HepG2 (cell line): ENCODE data around the gene DYNC1I2. TPM values are rescaled to one million over a fixed set of nuclear protein-coding genes. Genes with fewer than 3 reads are reported as not detected.
A peak's percentile ranks its signal among the peaks of the same experiment; 100 is the strongest.

Experiments
- ATF1 ChIP-seq: IDR thresholded peaks from 2 replicates; pipeline ENCODE4 v1.6.1; 2016; ENCODE audit warnings: mild to moderate bottlenecking, control low read depth
- DMTF1 ChIP-seq: sonication (generic); formaldehyde crosslinking; IDR thresholded peaks from 2 replicates; pipeline ENCODE4 v1.4.0; 2020; ENCODE audit warnings: mild to moderate bottlenecking, missing genetic modification reagents
- MAFG ChIP-seq: sonication (generic); formaldehyde crosslinking; IDR thresholded peaks from 2 replicates; pipeline ENCODE4 v1.5.1; 2020; ENCODE audit warnings: mild to moderate bottlenecking, missing genetic modification reagents
- MLX ChIP-seq: IDR thresholded peaks from 2 replicates; pipeline ENCODE4 v1.6.1; 2016
- MYC ChIP-seq: sonication (generic); formaldehyde crosslinking; IDR thresholded peaks from 2 replicates; pipeline ENCODE4 v1.9.0; 2021; ENCODE audit warnings: missing genetic modification reagents, borderline replicate concordance
- POGZ ChIP-seq: sonication (generic); formaldehyde crosslinking; IDR thresholded peaks from 2 replicates; pipeline ENCODE4 v1.4.0; 2020; ENCODE audit warnings: mild to moderate bottlenecking, missing genetic modification reagents
- SP5 ChIP-seq: IDR thresholded peaks from 2 replicates; pipeline ENCODE4 v1.6.1; 2016; ENCODE audit warnings: low read depth, borderline replicate concordance
- TOE1 ChIP-seq: sonication (generic); formaldehyde crosslinking; IDR thresholded peaks from 2 replicates; pipeline ENCODE4 v1.4.0; 2020; ENCODE audit warnings: mild to moderate bottlenecking, missing genetic modification reagents
- TP53 ChIP-seq: sonication (generic); formaldehyde crosslinking; conservative IDR thresholded peaks from 2 replicates; pipeline ENCODE4 v1.4.0; 2020; ENCODE audit warnings: missing genetic modification reagents
- ZBTB1 ChIP-seq: sonication (generic); formaldehyde crosslinking; IDR thresholded peaks from 2 replicates; pipeline ENCODE4 v1.4.0; 2020; ENCODE audit warnings: missing genetic modification reagents, borderline replicate concordance
- ZBTB10 ChIP-seq: sonication (generic); formaldehyde crosslinking; IDR thresholded peaks from 2 replicates; pipeline ENCODE4 v1.4.0; 2020; ENCODE audit warnings: missing genetic modification reagents, borderline replicate concordance
- ZNF138 ChIP-seq: sonication (generic); formaldehyde crosslinking; IDR thresholded peaks from 2 replicates; pipeline ENCODE4 v1.5.0; 2020; ENCODE audit warnings: mild to moderate bottlenecking, low read depth, missing genetic modification reagents
- ZNF703 ChIP-seq: sonication (generic); formaldehyde crosslinking; IDR thresholded peaks from 2 replicates; pipeline ENCODE4 v1.5.1; 2020; ENCODE audit warnings: missing genetic modification reagents, mild to moderate bottlenecking, moderate library complexity, borderline replicate concordance
- ZSCAN31 ChIP-seq: sonication (generic); formaldehyde crosslinking; IDR thresholded peaks from 2 replicates; pipeline ENCODE4 v1.5.0; 2020; ENCODE audit warnings: low read depth, mild to moderate bottlenecking, missing genetic modification reagents
- polyA plus RNA-seq, 8 experiments: library from polyadenylated mRNA; depleted of rRNA in 3 of 8; stranded (reverse) in 7 of 8; unstranded in 1 of 8; fragments of >200 nt; fragmentation: Illumina TruSeq in 4 of 8; extraction: Trizol in 4 of 8; gene quantifications; 2 replicates each; pipeline versions ENCODE4 v1.2.1 to v1.2.3, GENCODE V29; 2011 to 2016; ENCODE audit warnings: low read depth in 4 of 8, missing spikeins in 1 of 8, mixed read lengths in 1 of 8; ENCODE audit not compliant: insufficient read depth in 1 of 8
- total RNA-seq, 5 experiments: library from RNA; depleted of rRNA; stranded (reverse); fragments of >200 nt; fragmentation: Illumina TruSeq; extraction: Trizol; gene quantifications; 2 replicates each; pipeline ENCODE4 v1.2.3, GENCODE V29; 2016; ENCODE audit warnings: low read depth in 1 of 5
- TF ChIP-seq, protein P1 (sequence below): sonication (generic); formaldehyde crosslinking; IDR thresholded peaks from 2 replicates; pipeline ENCODE4 v1.4.0; 2020; ENCODE audit warnings: missing genetic modification reagents
- TF ChIP-seq, protein P2 (sequence below): sonication (generic); formaldehyde crosslinking; IDR thresholded peaks from 2 replicates; pipeline ENCODE4 v1.8.0; 2022; ENCODE audit warnings: mild to moderate bottlenecking, missing genetic modification reagents, moderate library complexity
- TF ChIP-seq, protein P3 (sequence below), 2 experiments: fragments of 450-650 bp in 1 of 2; sonication (generic) in 1 of 2; formaldehyde crosslinking; IDR thresholded peaks; 2 replicates each; pipeline versions ENCODE4 v1.5.0 to v1.8.0; 2020 to 2022; ENCODE audit warnings: mild to moderate bottlenecking in 1 of 2, missing genetic modification reagents in 1 of 2

Gene DYNC1I2
- total and polyA plus RNA-seq, 2 of the 13 experiments (the other 11 are each of a cell fraction or from before 2014, with no cell fraction given): 84.0 to 99.8 TPM

DNA sequence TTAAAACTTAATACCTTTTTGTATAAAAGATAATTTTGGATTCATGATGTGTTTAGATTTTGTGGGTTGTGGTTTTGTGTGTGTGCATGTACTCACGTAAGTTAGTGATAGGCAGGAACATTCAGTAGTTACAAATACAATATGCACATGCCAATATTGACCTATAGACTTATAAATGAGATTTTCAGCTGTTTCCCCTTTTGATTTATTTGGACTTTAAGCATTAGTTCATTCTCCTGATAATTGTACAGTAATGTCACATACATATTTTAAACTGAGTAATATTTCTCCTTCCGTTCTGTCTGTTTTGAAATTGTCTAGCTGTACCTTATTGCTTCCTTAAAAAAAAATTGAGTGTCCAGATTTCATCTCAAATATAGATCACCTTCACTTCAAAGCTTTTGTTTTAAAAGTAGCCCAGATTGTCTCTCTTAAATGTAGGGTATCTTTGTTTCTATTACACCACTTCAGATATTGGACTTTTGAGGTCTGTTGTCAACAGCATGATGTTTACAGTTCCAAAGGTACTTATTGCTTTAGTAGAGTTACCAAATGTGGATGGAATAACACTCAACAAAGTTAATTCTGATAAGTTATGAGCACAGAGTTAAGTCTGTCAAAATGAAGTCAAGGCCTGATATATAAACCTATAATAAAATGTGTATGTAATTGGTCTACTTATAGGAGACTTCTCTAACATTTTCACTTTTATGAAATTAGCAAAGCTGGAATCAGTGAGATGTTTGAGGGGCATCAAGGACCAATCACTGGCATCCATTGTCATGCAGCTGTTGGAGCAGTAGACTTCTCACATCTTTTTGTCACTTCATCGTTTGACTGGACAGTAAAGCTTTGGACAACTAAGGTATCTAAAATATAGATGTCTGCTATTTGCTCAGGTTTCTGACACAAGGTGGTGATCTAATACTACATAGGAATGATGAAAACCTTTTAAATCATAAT lies 42.0 kb downstream of the DYNC1I2 start (continued):
- TF ChIP-seq MYC (CRISPR knock-in tag): no peak
- TF ChIP-seq, protein P1, sequence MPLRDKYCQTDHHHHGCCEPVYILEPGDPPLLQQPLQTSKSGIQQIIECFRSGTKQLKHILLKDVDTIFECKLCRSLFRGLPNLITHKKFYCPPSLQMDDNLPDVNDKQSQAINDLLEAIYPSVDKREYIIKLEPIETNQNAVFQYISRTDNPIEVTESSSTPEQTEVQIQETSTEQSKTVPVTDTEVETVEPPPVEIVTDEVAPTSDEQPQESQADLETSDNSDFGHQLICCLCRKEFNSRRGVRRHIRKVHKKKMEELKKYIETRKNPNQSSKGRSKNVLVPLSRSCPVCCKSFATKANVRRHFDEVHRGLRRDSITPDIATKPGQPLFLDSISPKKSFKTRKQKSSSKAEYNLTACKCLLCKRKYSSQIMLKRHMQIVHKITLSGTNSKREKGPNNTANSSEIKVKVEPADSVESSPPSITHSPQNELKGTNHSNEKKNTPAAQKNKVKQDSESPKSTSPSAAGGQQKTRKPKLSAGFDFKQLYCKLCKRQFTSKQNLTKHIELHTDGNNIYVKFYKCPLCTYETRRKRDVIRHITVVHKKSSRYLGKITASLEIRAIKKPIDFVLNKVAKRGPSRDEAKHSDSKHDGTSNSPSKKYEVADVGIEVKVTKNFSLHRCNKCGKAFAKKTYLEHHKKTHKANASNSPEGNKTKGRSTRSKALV (CRISPR knock-in tag): no peak
- TF ChIP-seq ZNF138 (CRISPR knock-in tag): no peak
- TF ChIP-seq ZBTB10 (CRISPR knock-in tag): no peak
- no peak for TF ChIP-seq ZNF703 (CRISPR knock-in tag)
- TF ChIP-seq POGZ (CRISPR knock-in tag): peak; percentile 30
- no peak for TF ChIP-seq MAFG (CRISPR knock-in tag)
- TF ChIP-seq ZBTB1: no peak
- TF ChIP-seq, protein P2, sequence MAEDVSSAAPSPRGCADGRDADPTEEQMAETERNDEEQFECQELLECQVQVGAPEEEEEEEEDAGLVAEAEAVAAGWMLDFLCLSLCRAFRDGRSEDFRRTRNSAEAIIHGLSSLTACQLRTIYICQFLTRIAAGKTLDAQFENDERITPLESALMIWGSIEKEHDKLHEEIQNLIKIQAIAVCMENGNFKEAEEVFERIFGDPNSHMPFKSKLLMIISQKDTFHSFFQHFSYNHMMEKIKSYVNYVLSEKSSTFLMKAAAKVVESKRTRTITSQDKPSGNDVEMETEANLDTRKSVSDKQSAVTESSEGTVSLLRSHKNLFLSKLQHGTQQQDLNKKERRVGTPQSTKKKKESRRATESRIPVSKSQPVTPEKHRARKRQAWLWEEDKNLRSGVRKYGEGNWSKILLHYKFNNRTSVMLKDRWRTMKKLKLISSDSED: no peak
- no peak for TF ChIP-seq SP5 (CRISPR knock-in tag)
- TF ChIP-seq, protein P3, sequence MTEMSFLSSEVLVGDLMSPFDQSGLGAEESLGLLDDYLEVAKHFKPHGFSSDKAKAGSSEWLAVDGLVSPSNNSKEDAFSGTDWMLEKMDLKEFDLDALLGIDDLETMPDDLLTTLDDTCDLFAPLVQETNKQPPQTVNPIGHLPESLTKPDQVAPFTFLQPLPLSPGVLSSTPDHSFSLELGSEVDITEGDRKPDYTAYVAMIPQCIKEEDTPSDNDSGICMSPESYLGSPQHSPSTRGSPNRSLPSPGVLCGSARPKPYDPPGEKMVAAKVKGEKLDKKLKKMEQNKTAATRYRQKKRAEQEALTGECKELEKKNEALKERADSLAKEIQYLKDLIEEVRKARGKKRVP (CRISPR knock-in tag; IDR thresholded peaks at IDR 0.05): peak in 1 of 2 experiments; percentile 78; a peak in 2 of 4 replicates
- no peak for TF ChIP-seq TP53 (CRISPR knock-in tag)
- no peak for TF ChIP-seq DMTF1 (CRISPR knock-in tag)
- TF ChIP-seq ZSCAN31 (CRISPR knock-in tag): no peak
- TF ChIP-seq MLX (CRISPR knock-in tag): peak; percentile 90
- 0 out of 2 replicates have a peak, but pooled peaks have one; percentile 52 for TF ChIP-seq TOE1
- TF ChIP-seq ATF1: no peak; the same call in 1 of the 2 replicates
